Gastrocnemius medialis (tissue), 4 donors: ENCODE data around the gene YPEL1. TPM values are rescaled to one million over a fixed set of nuclear protein-coding genes. Genes with fewer than 3 reads are reported as not detected.

Experiments
- ATAC-seq, 2 donors: fragments of 150-250 bp; one replicate each; pipeline ENCODE4 v1.9.1; 2016
- DNase-seq, 2 donors: peaks; one replicate each; pipeline ENCODE4 v3.0.0-alpha.2; 2019
- H3K27ac ChIP-seq, 4 donors: fragments of 200-600 bp; sonication (generic); 1 replicate in 1 of 4; 2 replicates in 3 of 4; pipeline ENCODE4 v1.5.1; 2016 to 2018; ENCODE audit warnings: mild to moderate bottlenecking in 2 of 4, moderate library complexity in 1 of 4
- H3K27me3 ChIP-seq, 3 donors: fragments of 200-600 bp; sonication (generic) in 2 of 3; 1 replicate in 1 of 3; 2 replicates in 2 of 3; pipeline versions ENCODE4 v1.5.1 to v1.6.0; 2016 to 2019; ENCODE audit warnings: mild to moderate bottlenecking in 1 of 3, moderate library complexity in 1 of 3
- H3K36me3 ChIP-seq, 2 donors: fragments of 200-600 bp; sonication (generic) in 1 of 2; one replicate each; pipeline ENCODE4 v1.5.1; 2017 to 2018
- H3K4me1 ChIP-seq, 2 donors: fragments of 200-600 bp; sonication (generic) in 1 of 2; one replicate each; pipeline ENCODE4 v1.5.1; 2016 to 2017; ENCODE audit warnings: mild to moderate bottlenecking in 2 of 2
- H3K4me3 ChIP-seq, 4 donors: fragments of 200-600 bp; sonication (generic) in 3 of 4; 1 replicate in 1 of 4; 2 replicates in 3 of 4; pipeline ENCODE4 v1.5.1; 2016 to 2019; ENCODE audit warnings: mild to moderate bottlenecking in 2 of 4
- H3K9me3 ChIP-seq, 3 donors: fragments of 200-600 bp; sonication (generic) in 2 of 3; 1 replicate in 1 of 3; 2 replicates in 2 of 3; pipeline ENCODE4 v1.5.1; 2016 to 2019
- POLR2A ChIP-seq, 2 donors: fragments of 450-650 bp; IDR thresholded peaks; one replicate each; pipeline ENCODE4 v1.6.1; 2017; ENCODE audit warnings: antibody characterized with exemption in 2 of 2, mild to moderate bottlenecking in 2 of 2, moderate library complexity in 2 of 2
- in situ Hi-C, 4 donors: fragments of 200-750 bp; cut with MboI; loops; one replicate each; pipeline versions ENCODE4 v1.15.0 to v1.8.0; 2017; ENCODE audit warnings: low sequenced_read_pairs in 4 of 4
- intact Hi-C: fragments of 100-400 bp; cut with DNase I; formaldehyde crosslinking; loops from one replicate; pipeline ENCODE4 v1.15.1; 2023; ENCODE audit warnings: low total_unique reads
- total RNA-seq, 4 donors: library from RNA; depleted of rRNA; stranded (reverse); fragments of >200 nt; gene quantifications; one replicate each; pipeline versions ENCODE4 v1.1.0 to v1.2.3, GENCODE V29; 2016
- TF ChIP-seq, protein P1 (sequence below), 5 experiments: fragments of 450-650 bp in 3 of 5; fragments of 200-600 bp in 2 of 5; sonication (generic) in 2 of 5; IDR thresholded peaks in 4 of 5; conservative IDR thresholded peaks in 1 of 5; 1 replicate in 4 of 5; 2 replicates in 1 of 5; pipeline ENCODE4 v1.5.1; 2016 to 2019; ENCODE audit warnings: antibody characterized with exemption in 5 of 5, mild to moderate bottlenecking in 3 of 5, moderate library complexity in 3 of 5

Gene YPEL1
- total RNA-seq, 4 donors from 2014 or later: 23.6 to 42.1 (median 36.4) TPM

GRCh38 chr22:21762712-21763581 is 27.4 kb upstream of the YPEL1 start:
- DNase-seq (no peak), ATAC-seq (no peak)
- peaks cover 0 to 61% of the 10 kb centered on the region in 2 donors for H3K36me3 ChIP-seq
- no peaks in the 10 kb centered on the region for H3K9me3 ChIP-seq
- in situ Hi-C loops (no loop called here), intact Hi-C loops (no loop called here)
- no peaks in the 10 kb centered on the region for H3K27me3 ChIP-seq
- H3K4me3 ChIP-seq: no peak overlapping the region
- no peak for TF ChIP-seq POLR2A (IDR thresholded peaks at IDR 0.05)
- TF ChIP-seq, protein P1, sequence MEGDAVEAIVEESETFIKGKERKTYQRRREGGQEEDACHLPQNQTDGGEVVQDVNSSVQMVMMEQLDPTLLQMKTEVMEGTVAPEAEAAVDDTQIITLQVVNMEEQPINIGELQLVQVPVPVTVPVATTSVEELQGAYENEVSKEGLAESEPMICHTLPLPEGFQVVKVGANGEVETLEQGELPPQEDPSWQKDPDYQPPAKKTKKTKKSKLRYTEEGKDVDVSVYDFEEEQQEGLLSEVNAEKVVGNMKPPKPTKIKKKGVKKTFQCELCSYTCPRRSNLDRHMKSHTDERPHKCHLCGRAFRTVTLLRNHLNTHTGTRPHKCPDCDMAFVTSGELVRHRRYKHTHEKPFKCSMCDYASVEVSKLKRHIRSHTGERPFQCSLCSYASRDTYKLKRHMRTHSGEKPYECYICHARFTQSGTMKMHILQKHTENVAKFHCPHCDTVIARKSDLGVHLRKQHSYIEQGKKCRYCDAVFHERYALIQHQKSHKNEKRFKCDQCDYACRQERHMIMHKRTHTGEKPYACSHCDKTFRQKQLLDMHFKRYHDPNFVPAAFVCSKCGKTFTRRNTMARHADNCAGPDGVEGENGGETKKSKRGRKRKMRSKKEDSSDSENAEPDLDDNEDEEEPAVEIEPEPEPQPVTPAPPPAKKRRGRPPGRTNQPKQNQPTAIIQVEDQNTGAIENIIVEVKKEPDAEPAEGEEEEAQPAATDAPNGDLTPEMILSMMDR (IDR thresholded peaks at IDR 0.05 in 4 of 5, conservative IDR thresholded peaks at IDR 0.05 in 1 of 5): no peak
- no peaks in the 10 kb centered on the region for H3K4me1 ChIP-seq
- no peak overlapping the region for H3K27ac ChIP-seq

- Histone ChIP-seq H3K36me3 (peaks cover 0 to 55% of the 10 kb centered on the region in 2 donors), H3K27me3 (no peaks in the 10 kb centered on the region), H3K4me3 (no peak overlapping the region), H3K27ac (no peak overlapping the region), H3K4me1 (no peaks in the 10 kb centered on the region), H3K9me3 (no peaks in the 10 kb centered on the region)
- TF ChIP-seq POLR2A (IDR thresholded peaks at IDR 0.05): no peak
- TF ChIP-seq, protein P1 (IDR thresholded peaks at IDR 0.05 in 4 of 5, conservative IDR thresholded peaks at IDR 0.05 in 1 of 5): no peak
- in situ Hi-C loops (no loop called here), intact Hi-C loops (no loop called here)
- ATAC-seq: no peak
- no peak for DNase-seq
Observed at GRCh38 chr22:21761994-21762680, 26.5 kb upstream of the YPEL1 start.

GRCh38 chr22:21761086-21761485 is 25.5 kb upstream of the YPEL1 start:
- H3K4me1 ChIP-seq: no peaks in the 10 kb centered on the region
- ATAC-seq (no peak), DNase-seq (no peak)
- TF ChIP-seq, protein P1 (IDR thresholded peaks at IDR 0.05 in 4 of 5, conservative IDR thresholded peaks at IDR 0.05 in 1 of 5): no peak
- no peak for TF ChIP-seq POLR2A (IDR thresholded peaks at IDR 0.05)
- no peaks in the 10 kb centered on the region for H3K9me3 ChIP-seq
- in situ Hi-C loops (no loop called here), intact Hi-C loops (no loop called here)
- no peak overlapping the region for H3K27ac ChIP-seq
- H3K36me3 ChIP-seq: peaks cover 0 to 45% of the 10 kb centered on the region in 2 donors
- H3K27me3 ChIP-seq: no peaks in the 10 kb centered on the region
- no peak overlapping the region for H3K4me3 ChIP-seq

DNA sequence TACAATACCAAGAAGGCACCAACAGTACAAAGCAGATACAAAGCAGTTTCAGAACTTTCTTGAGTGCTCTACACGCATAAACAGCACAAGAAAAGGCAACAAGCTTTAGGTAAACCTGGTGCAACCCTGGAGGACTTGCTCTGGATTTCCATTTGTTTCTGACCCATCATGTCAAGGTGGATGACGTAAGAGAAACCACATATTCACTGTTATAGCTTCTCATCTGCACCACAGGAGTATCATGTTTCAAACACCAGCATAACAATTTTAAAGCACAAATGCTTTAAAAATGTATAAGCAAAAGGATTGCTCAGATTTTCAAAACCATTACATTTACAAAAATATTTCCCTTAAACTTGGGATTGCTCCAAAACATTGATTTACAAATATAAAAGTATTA is 25.0 kb upstream of the YPEL1 start:
- no peak for TF ChIP-seq POLR2A (IDR thresholded peaks at IDR 0.05)
- TF ChIP-seq, protein P1 (IDR thresholded peaks at IDR 0.05 in 4 of 5, conservative IDR thresholded peaks at IDR 0.05 in 1 of 5): no peak
- intact Hi-C loops: no loop called here
- no peak for DNase-seq
- Histone ChIP-seq H3K27me3 (no peaks in the 10 kb centered on the region), H3K9me3 (no peaks in the 10 kb centered on the region), H3K4me3 (no peak overlapping the region), H3K4me1 (peaks cover 0 to under 1% of the 10 kb centered on the region in 2 donors), H3K27ac (no peak overlapping the region), H3K36me3 (peaks cover 0 to 41% of the 10 kb centered on the region in 2 donors)
- ATAC-seq: no peak
- in situ Hi-C loops: no loop called here
